ENCODE results near the gene MKS1. TPM values are rescaled to one million over a fixed set of nuclear protein-coding genes. Genes with fewer than 3 reads are reported as not detected.

MKS1 gene
- total RNA-seq, 8 experiments from 2014 or later, result 7.4 to 32.3 (median 20.9) TPM

GRCh38 chr17:58210922-58211321 lies 8.1 kb downstream of the MKS1 start:
- peak in 1 of 8 experiments; percentile 31 for ATAC-seq (replicated peaks in 6 of 8)
- Histone ChIP-seq H3K4me1 (replicated peaks in 1 of 2) (no peaks in the 10 kb centered on the region), H3K27ac (no peak overlapping the region), H3K4me3 (no peak overlapping the region)
- in situ Hi-C loops (cut with MboI; ENCODE audit: low pct_unique_long_range_greater_than_20kb in 2 of 9, low sequenced_read_pairs in 9 of 9, unreplicated experiment in 9 of 9), result no loop called here
- WGBS, 10 experiments, result 63 to 100% (median 87%) methylated on average over 1 to 4 of the region's 5 CpGs; no CpG with 5 or more reads in 4 of the 10 experiments

- in situ Hi-C loops (cut with MboI; ENCODE audit: low pct_unique_long_range_greater_than_20kb in 2 of 9, low sequenced_read_pairs in 9 of 9, unreplicated experiment in 9 of 9), result no loop called here
- no peaks in the 10 kb centered on the region for H3K4me1 ChIP-seq (replicated peaks in 1 of 2)
- H3K4me3 ChIP-seq, result no peak overlapping the region
- ATAC-seq (replicated peaks in 6 of 8), result no peak
- H3K27ac ChIP-seq, result no peak overlapping the region
- WGBS, 10 experiments, result 83 to 100% (median 93%) methylated on average over 1 to 3 of the region's 5 CpGs; no CpG with 5 or more reads in 2 of the 10 experiments
These were observed 10.7 kb downstream of the MKS1 start for GRCh38 chr17:58208344-58208743.

GRCh38 chr17:58207451-58207850 lies 11.6 kb downstream of the MKS1 start:
- H3K4me3 ChIP-seq, result no peak overlapping the region
- in situ Hi-C loops (cut with MboI; ENCODE audit: low pct_unique_long_range_greater_than_20kb in 2 of 9, low sequenced_read_pairs in 9 of 9, unreplicated experiment in 9 of 9), result no loop called here
- 7 to 100% (median 78%) methylated on average over 1 to 3 of the region's 3 CpGs; no CpG with 5 or more reads in 2 of the 10 experiments for WGBS, 10 experiments
- ATAC-seq (replicated peaks in 6 of 8), result no peak
- no peak overlapping the region for H3K27ac ChIP-seq
- no peaks in the 10 kb centered on the region for H3K4me1 ChIP-seq (replicated peaks in 1 of 2)

GRCh38 chr17:58205936-58206335 lies 13.1 kb downstream of the MKS1 start:
- 67 to 100% (median 92%) methylated on average over 1 to 6 of the region's 11 CpGs; no CpG with 5 or more reads in 3 of the 10 experiments for WGBS, 10 experiments
- no peak overlapping the region for H3K27ac ChIP-seq
- no peaks in the 10 kb centered on the region for H3K4me1 ChIP-seq (replicated peaks in 1 of 2)
- ATAC-seq (replicated peaks in 6 of 8), result no peak
- in situ Hi-C loops (cut with MboI; ENCODE audit: low pct_unique_long_range_greater_than_20kb in 2 of 9, low sequenced_read_pairs in 9 of 9, unreplicated experiment in 9 of 9), result no loop called here
- no peak overlapping the region for H3K4me3 ChIP-seq

GRCh38 chr17:58204796-58205195 lies 14.3 kb downstream of the MKS1 start:
- H3K4me3 ChIP-seq, result no peak overlapping the region
- ATAC-seq (replicated peaks in 6 of 8), result no peak
- no peaks in the 10 kb centered on the region for H3K4me1 ChIP-seq (replicated peaks in 1 of 2)
- in situ Hi-C loops (cut with MboI; ENCODE audit: low pct_unique_long_range_greater_than_20kb in 2 of 9, low sequenced_read_pairs in 9 of 9, unreplicated experiment in 9 of 9), result no loop called here
- H3K27ac ChIP-seq, result no peak overlapping the region
- 80 to 100% methylated on average over 1 to 2 of the region's 5 CpGs; no CpG with 5 or more reads in 8 of the 10 experiments for WGBS, 10 experiments

GRCh38 chr17:58202859-58203258 lies 16.2 kb downstream of the MKS1 start:
- H3K4me1 ChIP-seq (replicated peaks in 1 of 2), result no peaks in the 10 kb centered on the region
- in situ Hi-C loops (cut with MboI; ENCODE audit: low pct_unique_long_range_greater_than_20kb in 2 of 9, low sequenced_read_pairs in 9 of 9, unreplicated experiment in 9 of 9), result no loop called here
- no peak overlapping the region for H3K4me3 ChIP-seq
- no peak overlapping the region for H3K27ac ChIP-seq
- no peak for ATAC-seq (replicated peaks in 6 of 8)
- 37 to 90% (median 84%) methylated on average over 1 to 7 of the region's 7 CpGs; no CpG with 5 or more reads in 5 of the 10 experiments for WGBS, 10 experiments

GRCh38 chr17:58200024-58200633 lies 18.9 kb downstream of the MKS1 start:
- Histone ChIP-seq H3K27ac (no peak overlapping the region), H3K4me3 (no peak overlapping the region), H3K4me1 (replicated peaks in 1 of 2) (no peaks in the 10 kb centered on the region)
- peak; percentile 45 to 98 (median 62) for ATAC-seq (replicated peaks in 6 of 8)
- WGBS, 10 experiments, result 0 to 69% (median 8%) methylated on average over 2 to 4 of the region's 14 CpGs; no CpG with 5 or more reads in 5 of the 10 experiments
- in situ Hi-C loops (cut with MboI; ENCODE audit: low pct_unique_long_range_greater_than_20kb in 2 of 9, low sequenced_read_pairs in 9 of 9, unreplicated experiment in 9 of 9), result no loop called here

GRCh38 chr17:58196610-58197009 lies 22.4 kb downstream of the MKS1 start:
- Histone ChIP-seq H3K4me3 (no peak overlapping the region), H3K4me1 (replicated peaks in 1 of 2) (no peaks in the 10 kb centered on the region), H3K27ac (no peak overlapping the region)
- in situ Hi-C loops (cut with MboI; ENCODE audit: low pct_unique_long_range_greater_than_20kb in 2 of 9, low sequenced_read_pairs in 9 of 9, unreplicated experiment in 9 of 9), result no loop called here
- no peak for ATAC-seq (replicated peaks in 6 of 8)
- 13 to 100% (median 71%) methylated on average over 1 to 4 of the region's 7 CpGs; no CpG with 5 or more reads in 1 of the 10 experiments for WGBS, 10 experiments

GRCh38 chr17:58195518-58196123 lies 23.4 kb downstream of the MKS1 start:
- Histone ChIP-seq H3K4me1 (replicated peaks in 1 of 2) (no peaks in the 10 kb centered on the region), H3K4me3 (no peak overlapping the region), H3K27ac (no peak overlapping the region)
- 39 to 100% (median 63%) methylated on average over 1 to 4 of the region's 5 CpGs for WGBS, 10 experiments
- in situ Hi-C loops (cut with MboI; ENCODE audit: low pct_unique_long_range_greater_than_20kb in 2 of 9, low sequenced_read_pairs in 9 of 9, unreplicated experiment in 9 of 9), result no loop called here
- peak in 2 of 8 experiments; percentile 27 to 37 for ATAC-seq (replicated peaks in 6 of 8)

- no peak overlapping the region for H3K27ac ChIP-seq
- in situ Hi-C loops (cut with MboI; ENCODE audit: low pct_unique_long_range_greater_than_20kb in 2 of 9, low sequenced_read_pairs in 9 of 9, unreplicated experiment in 9 of 9), result no loop called here
- 20 to 90% (median 62%) methylated on average over 1 to 4 of the region's 18 CpGs; no CpG with 5 or more reads in 6 of the 10 experiments for WGBS, 10 experiments
- no peaks in the 10 kb centered on the region for H3K4me1 ChIP-seq (replicated peaks in 1 of 2)
- no peak for ATAC-seq (replicated peaks in 6 of 8)
- H3K4me3 ChIP-seq, result no peak overlapping the region
These were observed 25.3 kb downstream of the MKS1 start for GRCh38 chr17:58193641-58194255.

- no peak for ATAC-seq (replicated peaks in 6 of 8)
- H3K4me1 ChIP-seq (replicated peaks in 1 of 2), result no peaks in the 10 kb centered on the region
- 20% methylated on average over 1 of the region's 6 CpGs; no CpG with 5 or more reads in 9 of the 10 experiments for WGBS, 10 experiments
- H3K4me3 ChIP-seq, result no peak within 1 kb of the TSS
- in situ Hi-C loops (cut with MboI; ENCODE audit: low pct_unique_long_range_greater_than_20kb in 2 of 9, low sequenced_read_pairs in 9 of 9, unreplicated experiment in 9 of 9), result no loop called here
- H3K27ac ChIP-seq, result no peak within 1 kb of the TSS
These were observed 26.4 kb downstream of the MKS1 start, which contains the start of gene EPX for GRCh38 chr17:58192612-58193011. TSS of gene EPX (plus strand) at chr17:58192726. CDS start at chr17:58192847, 121 bp downstream.

GRCh38 chr17:58191241-58191896 lies 27.7 kb downstream of the MKS1 start:
- no peaks in the 10 kb centered on the region for H3K4me1 ChIP-seq (replicated peaks in 1 of 2)
- peak in 1 of 8 experiments; percentile 37 for ATAC-seq (replicated peaks in 6 of 8)
- no peak overlapping the region for H3K27ac ChIP-seq
- in situ Hi-C loops (cut with MboI; ENCODE audit: low pct_unique_long_range_greater_than_20kb in 2 of 9, low sequenced_read_pairs in 9 of 9, unreplicated experiment in 9 of 9), result no loop called here
- 0 to 100% (median 50%) methylated on average over 1 to 7 of the region's 14 CpGs; no CpG with 5 or more reads in 4 of the 10 experiments for WGBS, 10 experiments
- no peak overlapping the region for H3K4me3 ChIP-seq
